DND-41 (cell line): ENCODE results near the gene AGAP1.

Source experiments
- EZH2 ChIP-seq: IDR thresholded peaks from 3 replicates; pipeline ENCODE4 v1.6.1; 2012; ENCODE audit warnings: borderline replicate concordance, low read depth, mild to moderate bottlenecking, moderate library complexity, low read length, inconsistent platforms; ENCODE audit not compliant: severe bottlenecking
- TF ChIP-seq, protein P1 (sequence below): IDR thresholded peaks from 2 replicates; pipeline ENCODE4 v1.5.1; 2012; ENCODE audit warnings: borderline replicate concordance, low read length, moderate library complexity, mild to moderate bottlenecking; ENCODE audit not compliant: poor library complexity, severe bottlenecking; ENCODE audit errors: extremely low read depth

DNA sequence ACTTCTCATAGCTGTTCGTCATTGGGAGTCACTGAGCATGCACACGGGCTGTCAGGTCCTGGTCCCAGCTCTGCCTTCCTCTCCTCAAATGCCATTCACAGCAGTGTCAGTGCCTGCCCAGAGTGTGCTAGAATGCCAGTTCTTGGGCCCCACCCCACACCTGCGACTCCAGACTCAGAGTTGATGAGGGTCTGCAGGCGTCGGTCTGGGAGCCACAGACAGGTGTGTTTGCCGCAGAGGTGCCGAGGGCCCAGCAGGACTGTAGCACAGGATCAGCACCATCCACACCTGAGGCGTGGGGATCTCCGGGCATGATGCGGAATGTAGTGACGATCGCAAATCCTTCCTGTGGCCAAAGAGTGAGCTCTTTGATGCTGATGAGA, 56.5 kb downstream of the AGAP1 start:
- TF ChIP-seq, protein P1, sequence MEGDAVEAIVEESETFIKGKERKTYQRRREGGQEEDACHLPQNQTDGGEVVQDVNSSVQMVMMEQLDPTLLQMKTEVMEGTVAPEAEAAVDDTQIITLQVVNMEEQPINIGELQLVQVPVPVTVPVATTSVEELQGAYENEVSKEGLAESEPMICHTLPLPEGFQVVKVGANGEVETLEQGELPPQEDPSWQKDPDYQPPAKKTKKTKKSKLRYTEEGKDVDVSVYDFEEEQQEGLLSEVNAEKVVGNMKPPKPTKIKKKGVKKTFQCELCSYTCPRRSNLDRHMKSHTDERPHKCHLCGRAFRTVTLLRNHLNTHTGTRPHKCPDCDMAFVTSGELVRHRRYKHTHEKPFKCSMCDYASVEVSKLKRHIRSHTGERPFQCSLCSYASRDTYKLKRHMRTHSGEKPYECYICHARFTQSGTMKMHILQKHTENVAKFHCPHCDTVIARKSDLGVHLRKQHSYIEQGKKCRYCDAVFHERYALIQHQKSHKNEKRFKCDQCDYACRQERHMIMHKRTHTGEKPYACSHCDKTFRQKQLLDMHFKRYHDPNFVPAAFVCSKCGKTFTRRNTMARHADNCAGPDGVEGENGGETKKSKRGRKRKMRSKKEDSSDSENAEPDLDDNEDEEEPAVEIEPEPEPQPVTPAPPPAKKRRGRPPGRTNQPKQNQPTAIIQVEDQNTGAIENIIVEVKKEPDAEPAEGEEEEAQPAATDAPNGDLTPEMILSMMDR, result no peak
- TF ChIP-seq EZH2, result no peak
